ENCODE results near the gene SLC11A2. TPM values are rescaled to one million over a fixed set of nuclear protein-coding genes. Genes with fewer than 3 reads are reported as not detected.
"Not testable (repeated sequence)": the region's sequence is repeated elsewhere in the genome, so short reads cannot be mapped to it uniquely, and the experiment has no call there.

Gene SLC11A2
- total RNA-seq, 4 donors from 2014 or later, result 22.9 to 71.0 (median 61.4) TPM

GRCh38 chr12:50960130-50960529 is 66.1 kb downstream of the SLC11A2 start:
- Histone ChIP-seq H3K9me3 (no peaks in the 10 kb centered on the region), H3K4me1 (no peaks in the 10 kb centered on the region), H3K27ac (no peak overlapping the region), H3K36me3 (no peaks in the 10 kb centered on the region), H3K27me3 (no peaks in the 10 kb centered on the region), H3K4me3 (no peak overlapping the region)
- no peak for TF ChIP-seq POLR2A (IDR thresholded peaks at IDR 0.05)
- no peak for TF ChIP-seq CTCF (IDR thresholded peaks at IDR 0.05)
- DNase-seq, result no peak
- intact Hi-C loops (cut with DNase I; ENCODE audit: low total_unique reads), result no loop called here

GRCh38 chr12:50955697-50956096 is 70.5 kb downstream of the SLC11A2 start:
- H3K4me1 ChIP-seq, result no peaks in the 10 kb centered on the region
- intact Hi-C loops (cut with DNase I; ENCODE audit: low total_unique reads), result no loop called here
- TF ChIP-seq CTCF (IDR thresholded peaks at IDR 0.05), result no peak
- no peak for TF ChIP-seq POLR2A (IDR thresholded peaks at IDR 0.05)
- no peaks in the 10 kb centered on the region for H3K9me3 ChIP-seq
- no peaks in the 10 kb centered on the region for H3K36me3 ChIP-seq
- no peaks in the 10 kb centered on the region for H3K27me3 ChIP-seq
- no peak for DNase-seq
- H3K4me3 ChIP-seq, result no peak overlapping the region
- H3K27ac ChIP-seq, result no peak overlapping the region

- H3K9me3 ChIP-seq, result no peaks in the 10 kb centered on the region
- H3K4me1 ChIP-seq, result no peaks in the 10 kb centered on the region
- no peak for TF ChIP-seq POLR2A (IDR thresholded peaks at IDR 0.05)
- TF ChIP-seq CTCF (IDR thresholded peaks at IDR 0.05), result no peak
- no peak overlapping the region for H3K4me3 ChIP-seq
- H3K36me3 ChIP-seq, result no peaks in the 10 kb centered on the region
- DNase-seq, result no peak
- no peak overlapping the region for H3K27ac ChIP-seq
- H3K27me3 ChIP-seq, result no peaks in the 10 kb centered on the region
- intact Hi-C loops (cut with DNase I; ENCODE audit: low total_unique reads), result no loop called here
Observed at GRCh38 chr12:50955288-50955687, 70.9 kb downstream of the SLC11A2 start.

- not testable (repeated sequence) for H3K4me3 ChIP-seq
Observed at GRCh38 chr12:50954789-50955188, 71.4 kb downstream of the SLC11A2 start.

GRCh38 chr12:50953047-50953446 is 73.1 kb downstream of the SLC11A2 start:
- Histone ChIP-seq H3K36me3 (no peaks in the 10 kb centered on the region), H3K27ac (no peak overlapping the region), H3K4me1 (no peaks in the 10 kb centered on the region), H3K9me3 (no peaks in the 10 kb centered on the region), H3K4me3 (no peak overlapping the region), H3K27me3 (no peaks in the 10 kb centered on the region)
- DNase-seq, result no peak
- no peak for TF ChIP-seq POLR2A (IDR thresholded peaks at IDR 0.05)
- TF ChIP-seq CTCF (IDR thresholded peaks at IDR 0.05), result no peak
- intact Hi-C loops (cut with DNase I; ENCODE audit: low total_unique reads), result no loop called here

More at GRCh38 chr12:50954789-50955188, 71.4 kb downstream of the SLC11A2 start:
- H3K4me1 ChIP-seq; intact Hi-C loops (cut with DNase I; ENCODE audit: low total_unique reads); H3K36me3 ChIP-seq; DNase-seq; H3K27ac ChIP-seq; H3K27me3 ChIP-seq; H3K9me3 ChIP-seq: not testable (repeated sequence)

GRCh38 chr12:50952510-50952909 is 73.7 kb downstream of the SLC11A2 start, which contains the start of gene HIGD1C:
TSS of gene HIGD1C (plus strand) at chr12:50952544. CDS start at chr12:50953999, 1,455 bp downstream.
- H3K4me1 ChIP-seq, result no peaks in the 10 kb centered on the region
- intact Hi-C loops (cut with DNase I; ENCODE audit: low total_unique reads), result no loop called here
- TF ChIP-seq CTCF (IDR thresholded peaks at IDR 0.05), result no peak
- no peak for TF ChIP-seq POLR2A (IDR thresholded peaks at IDR 0.05)

More at GRCh38 chr12:50952510-50952909, 73.7 kb downstream of the SLC11A2 start, which contains the start of gene HIGD1C:
- DNase-seq, result no peak
- Histone ChIP-seq H3K9me3 (no peaks in the 10 kb centered on the region), H3K27me3 (no peaks in the 10 kb centered on the region), H3K36me3 (no peaks in the 10 kb centered on the region), H3K4me3 (no peak within 1 kb of the TSS), H3K27ac (no peak within 1 kb of the TSS)
